T-helper 22 cell (primary cell): ENCODE data around the gene S100A3.
"Not testable (repeated sequence)": the region's sequence is repeated elsewhere in the genome, so short reads cannot be mapped to it uniquely, and the experiment has no call there.

Experiments used
- DNase-seq: peaks from one replicate; pipeline ENCODE4 v3.0.0-alpha.2; 2020; ENCODE audit warnings: low read depth

The S100A3 gene

GRCh38 chr1:153548722-153549688, at the start of gene S100A3:
TSS of gene S100A3 (minus strand) at chr1:153549258. CDS start at chr1:153548485, 773 bp downstream.
- no peak for DNase-seq

DNA sequence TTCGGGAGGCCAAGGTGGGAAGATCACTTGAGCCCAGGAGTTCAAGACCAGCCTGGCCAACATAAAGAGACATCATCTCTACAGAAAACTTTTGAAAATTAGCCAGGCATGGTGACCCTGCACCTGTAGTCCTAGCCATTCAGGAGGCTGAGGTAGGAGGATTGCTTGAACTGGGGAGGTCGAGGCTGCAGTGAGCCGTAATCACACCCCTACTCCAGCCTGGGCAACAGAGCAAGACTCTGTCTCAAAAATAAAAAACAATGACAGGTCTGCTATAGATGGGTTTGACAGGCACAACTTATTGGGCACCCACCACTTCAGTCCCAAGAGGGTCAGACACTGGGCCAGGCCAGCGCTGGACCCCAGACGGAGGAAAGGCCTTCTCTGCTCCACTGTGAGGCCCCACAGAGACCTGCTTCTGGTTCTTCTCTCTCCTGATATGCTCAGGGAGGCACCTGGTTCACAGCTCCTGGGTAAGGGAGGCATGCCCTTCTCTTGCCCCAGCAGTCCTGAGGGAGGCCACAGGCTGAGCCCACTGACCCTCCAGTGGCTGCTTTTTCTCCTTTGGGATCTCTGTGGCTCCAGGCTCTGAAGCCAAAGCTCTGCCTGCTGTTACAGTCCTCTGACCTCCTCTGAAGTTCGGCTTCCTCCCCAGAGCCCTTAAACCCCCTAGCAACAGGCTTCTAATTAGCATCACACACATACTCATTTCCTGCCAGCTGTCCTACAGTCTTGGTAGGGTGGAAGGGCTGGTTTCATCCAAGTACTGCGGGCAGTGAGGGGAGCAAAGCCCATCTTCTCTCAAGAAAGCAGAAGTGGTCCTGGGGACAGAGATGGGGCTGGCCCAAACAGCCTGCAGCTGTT, 49.5 kb upstream of the S100A3 start:
- no peak for DNase-seq

DNA sequence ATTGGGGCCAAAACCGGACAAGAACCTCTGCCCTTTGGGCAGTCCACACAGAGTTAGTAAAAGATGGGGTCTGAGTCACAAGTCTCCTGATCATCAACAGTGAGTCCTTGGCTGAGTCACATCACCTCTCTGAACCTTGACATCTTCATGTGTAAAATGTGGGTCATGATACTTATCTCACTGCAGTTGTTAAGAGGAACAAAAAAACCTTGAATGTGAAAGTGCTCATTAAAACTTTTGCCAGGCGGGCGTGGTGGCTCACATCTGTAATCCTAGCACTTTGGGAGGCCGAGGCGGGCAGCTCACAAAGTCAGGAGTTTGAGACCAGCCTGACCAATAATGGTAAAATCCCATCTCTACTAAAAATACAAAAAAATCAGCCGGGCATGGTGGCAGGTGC, 48.1 kb upstream of the S100A3 start:
- no peak for DNase-seq

GRCh38 chr1:153592748-153593147, 43.7 kb upstream of the S100A3 start:
- DNase-seq: no peak

GRCh38 chr1:153588482-153588881, 39.4 kb upstream of the S100A3 start:
- no peak for DNase-seq

DNA sequence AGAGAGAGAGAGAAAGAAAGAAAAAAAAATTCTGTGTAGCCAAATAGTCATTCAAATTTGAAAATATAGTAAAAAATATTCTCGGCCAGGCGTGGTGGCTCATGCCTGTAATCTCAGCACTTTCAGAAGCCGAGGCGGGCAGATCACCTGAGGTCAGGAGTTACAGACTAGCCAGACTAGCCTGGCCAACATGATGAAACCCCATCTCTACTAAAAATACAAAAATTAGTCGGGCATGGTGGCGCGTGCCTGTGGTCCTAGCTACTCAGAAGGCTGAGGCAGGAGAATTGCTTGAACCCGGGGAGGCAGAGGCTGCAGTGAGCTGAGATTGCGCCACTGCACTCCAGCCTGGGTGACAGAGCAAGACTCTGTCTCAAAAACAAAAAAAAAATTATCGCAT, 39.0 kb upstream of the S100A3 start:
- DNase-seq: not testable (repeated sequence)

GRCh38 chr1:153587314-153587713, 38.3 kb upstream of the S100A3 start:
- no peak for DNase-seq

DNA sequence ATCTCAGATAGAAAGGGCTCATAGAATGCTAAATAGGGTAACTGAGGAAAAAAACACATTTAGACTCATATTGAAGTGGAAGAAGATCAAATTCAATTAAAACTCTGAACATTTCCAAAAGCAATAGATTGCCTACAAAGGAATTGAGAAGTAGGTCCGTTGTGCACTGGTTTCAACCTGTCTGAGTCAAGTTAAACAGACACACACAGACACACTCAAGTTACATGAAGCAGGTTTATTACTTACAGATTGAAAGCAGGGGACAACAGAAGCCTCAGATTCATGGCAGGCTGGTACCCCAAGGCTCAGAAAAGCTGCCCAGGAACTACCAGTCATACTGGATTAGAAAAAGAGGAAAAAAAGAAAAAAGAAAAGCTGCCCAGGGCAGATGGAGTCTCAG, 37.3 kb upstream of the S100A3 start:
- DNase-seq: no peak

GRCh38 chr1:153585006-153585405, 35.9 kb upstream of the S100A3 start:
- no peak for DNase-seq

- DNase-seq: no peak
Observed at GRCh38 chr1:153583976-153584375, 34.9 kb upstream of the S100A3 start.

GRCh38 chr1:153583514-153583913, 34.5 kb upstream of the S100A3 start:
- not testable (repeated sequence) for DNase-seq

GRCh38 chr1:153582836-153583235, 33.8 kb upstream of the S100A3 start:
- DNase-seq: not testable (repeated sequence)

DNA sequence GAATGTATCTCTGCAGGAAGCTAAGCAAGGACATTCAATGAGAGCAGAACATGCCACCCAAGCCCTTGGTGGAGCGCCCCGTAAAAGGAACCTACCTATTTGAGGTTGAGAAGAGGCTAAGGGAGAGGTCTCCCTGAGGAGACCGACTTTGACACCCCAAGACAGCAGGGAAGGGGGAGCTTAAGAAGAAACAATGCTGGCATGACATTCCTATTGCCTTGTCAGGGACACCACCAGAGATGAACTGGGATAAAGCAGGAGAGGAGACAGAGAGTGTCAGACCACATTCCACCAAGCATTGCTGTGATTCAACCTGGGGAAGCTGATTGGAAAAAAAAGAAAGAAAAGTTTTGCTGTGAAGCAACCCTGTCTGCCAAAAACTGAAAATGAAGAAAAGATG, 29.9 kb upstream of the S100A3 start:
- no peak for DNase-seq

GRCh38 chr1:153578490-153578889, 29.4 kb upstream of the S100A3 start:
- DNase-seq: no peak

DNA sequence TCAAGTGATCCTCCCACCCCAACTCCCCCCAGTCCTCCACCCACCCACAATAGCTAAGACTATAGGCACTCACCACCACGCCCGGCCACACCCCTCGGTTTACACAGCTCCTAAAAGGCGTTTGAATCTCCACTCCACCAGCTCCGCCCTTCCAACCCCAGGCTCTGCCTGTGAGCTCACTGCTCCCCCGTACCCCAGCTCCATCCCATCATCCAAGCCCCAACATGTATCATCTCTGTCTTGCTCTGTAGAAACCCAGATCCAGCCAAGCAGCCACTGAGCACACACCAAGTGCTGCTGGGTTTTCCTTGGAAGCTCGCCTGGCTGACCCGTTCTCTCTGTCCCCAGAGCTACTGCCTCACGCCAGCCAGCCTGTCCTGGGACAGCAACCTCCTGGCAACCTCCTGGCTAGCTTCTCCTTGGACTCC, 28.6 kb upstream of the S100A3 start:
- DNase-seq: no peak

GRCh38 chr1:153577138-153577537, 28.1 kb upstream of the S100A3 start:
- DNase-seq: no peak

DNA sequence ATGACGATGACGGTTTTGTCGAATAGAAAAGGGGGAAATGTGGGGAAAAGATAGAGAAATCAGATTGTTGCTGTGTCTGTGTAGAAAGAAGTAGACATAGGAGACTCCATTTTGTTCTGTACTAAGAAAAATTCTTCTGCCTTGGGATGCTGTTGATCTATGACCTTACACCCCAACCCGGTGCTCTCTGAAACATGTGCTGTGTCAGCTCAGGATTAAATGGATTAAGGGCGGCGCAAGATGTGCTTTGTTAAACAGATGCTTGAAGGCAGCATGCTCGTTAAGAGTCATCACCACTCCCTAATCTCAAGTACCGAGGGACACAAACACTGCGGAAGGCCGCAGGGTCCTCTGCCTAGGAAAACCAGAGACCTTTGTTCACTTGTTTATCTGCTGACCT, 26.4 kb upstream of the S100A3 start:
- not testable (repeated sequence) for DNase-seq

DNA sequence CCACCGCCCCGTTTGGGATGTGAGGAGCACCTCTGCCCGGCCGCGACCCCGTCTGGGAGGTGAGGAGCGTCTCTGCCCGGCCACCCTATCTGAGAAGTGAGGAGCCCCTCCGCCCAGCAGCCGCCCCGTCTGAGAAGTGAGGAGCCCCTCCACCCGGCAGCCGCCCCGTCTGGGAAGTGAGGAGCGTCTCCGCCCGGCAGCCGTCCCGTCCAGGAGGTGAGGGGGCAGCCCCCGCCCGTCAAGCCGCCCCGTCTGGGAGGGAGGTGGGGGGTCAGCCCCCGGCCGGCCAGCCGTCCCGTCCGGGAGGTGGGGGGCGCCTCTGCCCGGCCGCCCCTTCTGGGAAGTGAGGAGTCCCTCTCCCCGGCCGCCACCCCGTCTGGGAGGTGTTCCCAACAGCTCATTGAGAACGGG, 26.0 kb upstream of the S100A3 start:
- DNase-seq: not testable (repeated sequence)

DNA sequence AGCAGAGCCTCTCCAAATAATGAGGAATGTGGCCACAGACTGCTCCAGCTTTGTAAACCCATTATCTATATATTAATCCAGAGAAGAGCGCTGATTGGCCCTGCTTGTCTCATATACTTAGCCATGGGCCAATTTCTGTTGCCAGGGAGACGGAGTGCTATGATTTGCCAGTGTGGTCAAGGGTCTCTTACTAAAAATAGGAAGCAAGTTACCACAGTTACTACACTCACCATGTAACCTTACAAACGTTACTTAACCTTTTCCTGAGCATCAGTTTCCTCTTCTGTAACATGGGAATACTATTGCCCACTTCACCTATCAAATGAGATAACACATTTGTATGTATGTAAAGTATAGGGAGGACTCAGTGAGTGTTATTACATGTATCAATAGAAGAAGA, 24.3 kb upstream of the S100A3 start:
- DNase-seq: no peak

DNA sequence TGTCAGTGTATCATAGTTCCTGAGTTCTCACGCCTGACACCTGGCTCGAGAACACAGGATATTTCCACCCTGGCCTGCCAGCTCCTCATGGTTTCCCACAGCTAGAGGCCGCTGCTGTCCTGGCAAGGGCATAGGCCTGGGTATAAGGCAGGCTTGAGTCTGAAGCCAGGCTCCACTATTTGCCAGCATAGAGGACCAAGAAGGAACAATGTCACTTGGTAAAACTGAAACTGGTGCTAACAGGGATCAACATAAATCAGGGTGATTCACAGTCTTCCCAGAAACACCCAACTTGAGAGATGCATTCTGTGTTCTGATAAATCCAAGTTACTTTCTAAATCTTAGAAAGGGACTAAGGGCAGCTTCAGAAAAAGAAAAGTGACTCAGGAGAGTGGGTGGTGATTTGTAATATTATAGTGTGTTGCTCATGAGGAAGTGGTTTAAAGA, 23.5 kb upstream of the S100A3 start:
- DNase-seq: no peak

DNA sequence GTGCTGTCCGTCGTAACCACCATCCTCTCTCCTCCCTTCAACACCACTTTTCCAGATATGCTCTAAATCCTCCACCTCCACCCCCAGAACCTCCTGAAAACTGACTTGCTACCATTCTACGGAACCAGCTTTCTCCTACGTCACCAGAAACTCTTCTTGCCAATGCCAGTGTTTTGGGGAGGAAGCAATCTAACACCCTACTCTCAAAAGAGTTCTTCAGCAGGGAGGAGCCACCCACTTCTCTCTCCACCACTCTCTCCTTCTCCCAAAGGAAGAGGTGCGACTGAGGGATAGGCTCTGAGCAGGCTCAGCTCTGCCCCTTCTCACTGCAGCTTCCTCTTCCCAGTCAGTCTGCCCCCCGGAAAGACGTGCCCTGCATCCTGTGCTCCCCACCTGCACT, 22.6 kb upstream of the S100A3 start:
- DNase-seq: no peak

DNA sequence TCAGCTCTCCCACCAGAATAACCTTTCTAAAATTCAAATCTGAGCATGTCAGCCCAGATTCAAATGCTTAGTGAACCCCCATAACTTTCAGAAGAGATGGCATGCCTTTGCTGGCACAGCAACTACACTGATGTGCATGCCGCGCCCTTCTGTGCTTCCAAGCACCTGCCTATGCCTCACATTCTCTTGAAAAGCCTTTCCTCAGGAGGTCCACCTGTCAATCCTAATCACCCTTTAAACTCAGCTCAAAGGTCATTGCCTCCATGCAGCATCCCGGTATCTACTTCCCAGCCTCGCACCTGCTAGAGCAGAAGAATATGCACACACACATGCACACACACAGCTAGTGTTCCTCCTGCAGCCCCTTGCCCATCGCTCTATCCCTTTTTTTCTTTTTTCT, 21.8 kb upstream of the S100A3 start:
- no peak for DNase-seq

DNA sequence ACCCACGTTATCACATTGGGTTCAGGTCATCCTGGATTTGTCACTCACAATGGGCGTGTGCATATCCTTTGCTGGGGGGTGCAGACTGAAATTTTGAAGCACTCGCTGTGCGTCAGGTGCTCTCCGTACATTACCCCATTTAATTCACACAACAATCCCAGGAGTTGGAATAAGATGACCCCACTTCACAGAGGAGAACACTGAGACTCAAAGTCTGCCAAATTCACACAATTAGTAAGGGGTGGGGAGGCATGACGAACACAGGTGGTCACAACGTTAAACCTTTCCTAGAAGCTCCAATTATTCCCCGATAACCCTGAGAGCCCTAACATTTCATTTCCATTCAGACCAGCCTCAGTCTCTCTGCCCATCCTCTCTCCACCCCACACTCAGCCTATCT, 20.4 kb upstream of the S100A3 start:
- DNase-seq: no peak
